HG03175 (cell line): ENCODE measurements around the gene WNK2.

ENCODE experiments used
- ATAC-seq: cut with Tn5 transposase; IDR thresholded peaks from one replicate; pipeline ENCODE4 v1.9.1; 2021; ENCODE audit warnings: mild to moderate bottlenecking, moderate library complexity; ENCODE audit not compliant: unreplicated experiment

WNK2 gene

GRCh38 chr9:93198117-93198837 is 14.3 kb downstream of the WNK2 start:
- ATAC-seq, result no peak

- no peak for ATAC-seq
Measured at GRCh38 chr9:93198838-93199625, 15.1 kb downstream of the WNK2 start.

DNA sequence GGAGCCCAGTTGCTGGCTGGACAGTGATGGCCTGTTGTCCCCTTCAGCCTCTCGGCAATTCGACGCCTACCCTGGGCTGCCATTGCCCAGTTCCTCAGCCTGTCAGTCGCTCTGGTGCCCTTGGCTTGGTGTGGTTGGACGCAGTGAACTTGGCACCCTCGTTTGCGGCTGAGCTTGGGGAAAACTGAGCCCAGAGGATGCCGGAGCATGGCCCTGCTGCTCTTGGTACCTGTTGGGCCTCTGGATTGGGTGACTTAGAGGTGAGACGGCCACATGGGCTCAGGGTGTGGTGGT is 16.5 kb downstream of the WNK2 start:
- ATAC-seq, result no peak

DNA sequence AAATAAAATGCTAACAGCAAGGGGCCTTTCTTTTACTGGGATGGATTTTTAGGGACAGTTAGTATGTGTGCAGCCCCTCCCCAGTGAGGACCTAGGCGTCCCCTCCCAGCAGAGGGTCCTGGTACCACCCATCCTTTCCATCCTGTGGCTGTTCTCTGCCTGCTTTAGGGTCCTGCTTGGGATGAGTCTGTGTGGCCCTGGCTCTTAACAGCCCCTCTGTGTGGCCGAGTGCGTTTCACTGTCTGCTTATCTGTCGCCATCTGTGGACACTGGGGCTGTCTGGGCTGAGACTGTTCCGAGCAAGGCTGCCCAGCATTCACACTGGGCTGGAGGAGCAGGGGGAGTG is 17.0 kb downstream of the WNK2 start:
- ATAC-seq, result no peak

DNA sequence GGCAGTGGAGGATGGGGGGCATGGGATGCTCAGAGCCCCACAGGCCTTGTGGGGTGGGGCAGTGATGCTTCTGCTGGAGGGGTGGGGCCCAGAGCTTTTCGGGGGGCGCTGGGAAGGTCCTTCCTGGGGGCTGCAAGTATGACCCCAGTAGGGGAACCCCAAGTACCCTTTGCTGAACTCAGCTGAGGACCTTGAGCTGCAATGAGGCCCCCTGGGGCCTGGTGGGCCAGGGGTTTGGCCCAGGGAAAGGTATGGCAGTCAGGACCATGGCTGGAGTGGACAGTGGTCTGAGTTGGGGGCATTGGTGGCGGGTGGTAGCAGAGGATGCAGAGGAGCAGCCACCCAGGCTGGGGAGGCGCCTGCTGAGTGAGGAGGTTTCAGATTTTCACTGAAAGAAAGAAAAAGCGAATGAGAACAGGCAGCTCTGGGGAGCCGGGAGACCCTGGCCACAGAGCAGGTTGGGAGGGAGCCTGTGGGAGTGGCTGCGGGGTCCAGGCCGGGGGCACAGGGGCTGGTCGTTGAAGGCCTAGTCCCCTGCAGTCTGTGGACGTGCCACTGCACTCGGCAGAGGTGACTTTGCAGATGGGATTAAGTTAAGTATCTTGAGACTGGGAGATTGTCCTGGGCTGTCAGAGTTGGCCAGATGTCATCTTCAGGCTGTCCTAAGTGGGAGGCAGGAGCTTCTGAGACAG is 19.2 kb downstream of the WNK2 start:
- no peak for ATAC-seq

- ATAC-seq, result no peak
Measured at GRCh38 chr9:93203718-93204469, 20.0 kb downstream of the WNK2 start.

- no peak for ATAC-seq
Measured at GRCh38 chr9:93204470-93205043, 20.6 kb downstream of the WNK2 start.

GRCh38 chr9:93205045-93205768 is 21.3 kb downstream of the WNK2 start:
- ATAC-seq, result no peak

DNA sequence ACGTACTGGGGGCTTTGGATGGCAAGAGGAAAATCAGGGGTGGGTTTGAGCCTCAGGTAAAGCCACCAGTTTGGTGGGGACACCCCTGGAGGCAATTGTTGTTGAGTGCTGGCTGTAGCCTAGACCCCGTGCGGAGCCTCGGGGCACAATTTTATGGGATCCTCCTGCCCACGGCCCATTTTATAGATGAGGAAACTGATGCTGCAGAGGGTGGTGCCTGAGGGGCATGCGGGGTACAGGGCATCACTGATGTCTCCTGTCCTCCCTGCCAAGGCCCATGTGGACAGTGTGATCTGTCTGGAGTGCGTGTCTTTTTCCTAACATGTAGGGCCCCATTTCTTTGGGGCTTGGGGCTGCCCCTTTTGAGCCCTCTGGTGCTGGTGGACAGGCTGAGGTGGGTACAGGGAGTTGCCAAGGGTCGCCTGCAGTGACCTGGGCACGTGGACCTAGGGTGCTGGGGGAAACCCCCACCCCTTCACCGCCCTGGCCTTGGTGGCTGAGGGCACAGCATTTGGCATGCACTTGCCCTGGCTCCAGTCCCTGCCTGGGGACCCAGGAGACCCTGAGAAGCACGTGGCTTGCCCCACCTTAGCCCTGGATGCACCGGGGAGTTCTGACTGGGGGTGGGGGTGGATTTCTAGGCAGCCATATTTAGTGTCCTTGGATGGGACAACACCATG is 22.1 kb downstream of the WNK2 start:
- no peak for ATAC-seq

- no peak for ATAC-seq
Measured at GRCh38 chr9:93206576-93207155, 22.7 kb downstream of the WNK2 start.

DNA sequence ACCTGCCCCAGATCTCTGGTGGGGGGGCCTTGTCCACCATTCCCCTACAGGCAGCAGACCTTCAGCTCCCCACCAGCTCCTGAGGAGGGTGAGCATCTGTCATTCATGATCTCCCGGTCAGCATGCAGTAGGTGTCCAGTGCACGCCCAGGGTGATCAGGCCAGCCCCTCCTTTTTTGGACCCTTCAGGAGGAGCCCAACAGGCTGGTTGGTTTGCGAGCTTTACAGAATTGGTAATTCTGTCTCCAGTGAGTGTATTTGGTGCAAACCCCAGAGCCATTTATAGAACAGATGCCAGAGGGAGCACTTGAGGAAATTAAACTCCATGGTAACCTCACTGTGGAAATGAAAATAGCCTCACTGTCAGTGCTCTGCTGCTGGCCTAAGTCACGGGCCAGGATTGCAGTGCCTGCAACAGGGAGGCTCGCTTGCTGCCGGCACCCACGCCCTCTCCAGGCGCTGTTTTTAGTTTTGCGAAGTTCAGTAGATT is 23.4 kb downstream of the WNK2 start:
- ATAC-seq, result no peak

GRCh38 chr9:93207860-93208734 is 24.2 kb downstream of the WNK2 start:
- no peak for ATAC-seq

- no peak for ATAC-seq
Measured at GRCh38 chr9:93209097-93209496, 25.2 kb downstream of the WNK2 start.

GRCh38 chr9:93209576-93210323 is 25.8 kb downstream of the WNK2 start:
- no peak for ATAC-seq

DNA sequence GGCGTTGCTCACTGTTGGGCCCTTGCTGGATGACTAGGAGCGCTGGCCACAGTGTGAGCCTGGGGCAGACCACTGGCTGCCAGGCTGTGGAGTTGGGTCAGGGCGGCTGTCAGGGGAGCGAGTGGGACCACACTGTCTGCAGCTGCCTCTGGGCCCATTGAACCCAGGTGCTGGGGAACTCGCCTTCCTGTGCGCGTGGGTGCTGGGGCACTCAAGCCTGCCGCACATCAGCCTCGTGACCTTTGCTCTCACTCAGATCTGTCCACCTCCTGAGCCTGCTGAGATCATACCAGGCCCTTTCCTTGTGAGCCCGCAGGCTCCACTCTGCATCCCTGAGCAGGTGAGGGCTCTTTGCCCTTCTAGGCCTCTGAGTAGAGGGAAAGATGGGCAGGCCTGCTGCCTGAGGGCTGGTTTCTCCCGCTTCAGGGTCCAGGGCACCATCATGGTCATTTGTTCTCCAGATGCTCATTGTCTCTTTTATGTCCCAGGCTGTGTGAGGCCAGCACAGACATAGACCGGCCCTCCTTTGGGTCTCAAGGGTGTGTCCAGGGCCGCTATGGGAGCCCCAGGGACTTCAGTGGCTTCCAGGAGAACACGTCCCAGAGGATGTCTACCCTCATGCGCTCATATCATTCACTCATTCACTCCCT is 26.5 kb downstream of the WNK2 start:
- no peak for ATAC-seq

- ATAC-seq, result no peak
Measured at GRCh38 chr9:93210974-93211653, 27.2 kb downstream of the WNK2 start.

DNA sequence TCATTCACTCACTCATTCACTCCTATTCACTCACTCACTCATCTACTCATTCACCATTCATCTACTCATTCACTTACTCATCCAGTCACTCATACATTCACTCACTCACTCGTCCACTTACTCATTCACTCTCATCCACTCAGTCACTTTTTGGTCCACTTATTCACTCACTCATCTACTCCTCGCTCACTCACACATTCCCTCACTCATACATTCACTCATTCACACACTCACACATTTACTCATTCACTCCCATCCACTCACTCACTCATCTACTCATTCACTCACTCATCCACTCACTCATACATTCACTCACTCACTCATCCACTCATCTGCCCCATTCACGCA is 27.7 kb downstream of the WNK2 start:
- ATAC-seq, result no peak
